Measurements from ENCODE around the gene CBARP.

GRCh38 chr19:1229924-1230782 lies 7.7 kb downstream of the CBARP start:
- TF ChIP-seq CTCF (IDR thresholded peaks at IDR 0.05) (no peak), ZFX (IDR thresholded peaks at IDR 0.05; ENCODE audit: borderline replicate concordance) (no peak)
